Measurements from ENCODE around the gene IL23A.

IL23A gene

GRCh38 chr12:56362130-56363059 lies 23.7 kb downstream of the IL23A start, which contains the start of gene APOF:
APOF (minus strand) TSS chr12:56362857; CDS start chr12:56362745, 112 bp downstream.
- DNase-seq = no peak

- DNase-seq = no peak
Observed at GRCh38 chr12:56366948-56367347, 28.3 kb downstream of the IL23A start.

GRCh38 chr12:56373515-56373914 lies 34.8 kb downstream of the IL23A start:
- DNase-seq = no peak

DNA sequence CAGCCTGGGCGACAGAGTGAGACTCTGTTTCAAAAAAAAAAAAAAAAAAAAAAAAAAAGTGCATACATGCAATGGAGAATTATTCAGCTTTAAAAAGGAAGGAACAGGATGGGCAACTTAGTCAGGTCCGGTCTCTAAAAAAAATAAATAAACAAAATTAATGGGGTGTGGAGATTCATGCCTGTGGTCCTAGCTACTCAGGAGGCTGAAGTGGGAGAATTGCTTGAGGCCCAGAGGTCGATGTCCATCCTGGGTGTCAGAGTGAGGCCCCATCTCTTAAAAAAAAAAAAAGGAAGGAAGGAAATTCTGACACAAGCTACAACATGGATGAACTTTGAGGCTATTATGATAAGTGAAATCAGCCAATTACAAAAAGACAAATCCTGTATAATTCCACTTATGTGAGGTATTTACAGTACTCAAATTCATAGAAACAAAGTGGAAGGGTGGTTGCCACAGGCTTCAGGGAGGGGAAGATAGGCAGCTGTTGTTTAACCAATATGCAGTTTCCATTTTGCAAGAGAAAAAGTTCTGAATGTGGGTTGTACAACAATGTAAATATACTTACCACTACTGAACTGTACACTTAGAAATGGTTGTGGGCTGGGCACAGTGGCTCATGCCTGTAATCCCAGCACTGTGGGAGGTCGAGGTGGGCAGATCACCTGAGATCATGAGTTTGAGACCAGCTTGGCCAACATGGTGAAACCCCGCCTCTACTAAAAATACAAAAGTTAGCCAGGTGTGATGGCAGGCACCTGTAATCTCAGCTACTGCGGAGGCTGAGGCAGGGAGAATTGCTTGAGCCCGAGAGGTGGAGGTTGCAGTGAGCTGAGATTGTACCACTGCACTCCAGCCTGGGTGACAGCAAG lies 36.3 kb downstream of the IL23A start:
- DNase-seq = no peak

DNA sequence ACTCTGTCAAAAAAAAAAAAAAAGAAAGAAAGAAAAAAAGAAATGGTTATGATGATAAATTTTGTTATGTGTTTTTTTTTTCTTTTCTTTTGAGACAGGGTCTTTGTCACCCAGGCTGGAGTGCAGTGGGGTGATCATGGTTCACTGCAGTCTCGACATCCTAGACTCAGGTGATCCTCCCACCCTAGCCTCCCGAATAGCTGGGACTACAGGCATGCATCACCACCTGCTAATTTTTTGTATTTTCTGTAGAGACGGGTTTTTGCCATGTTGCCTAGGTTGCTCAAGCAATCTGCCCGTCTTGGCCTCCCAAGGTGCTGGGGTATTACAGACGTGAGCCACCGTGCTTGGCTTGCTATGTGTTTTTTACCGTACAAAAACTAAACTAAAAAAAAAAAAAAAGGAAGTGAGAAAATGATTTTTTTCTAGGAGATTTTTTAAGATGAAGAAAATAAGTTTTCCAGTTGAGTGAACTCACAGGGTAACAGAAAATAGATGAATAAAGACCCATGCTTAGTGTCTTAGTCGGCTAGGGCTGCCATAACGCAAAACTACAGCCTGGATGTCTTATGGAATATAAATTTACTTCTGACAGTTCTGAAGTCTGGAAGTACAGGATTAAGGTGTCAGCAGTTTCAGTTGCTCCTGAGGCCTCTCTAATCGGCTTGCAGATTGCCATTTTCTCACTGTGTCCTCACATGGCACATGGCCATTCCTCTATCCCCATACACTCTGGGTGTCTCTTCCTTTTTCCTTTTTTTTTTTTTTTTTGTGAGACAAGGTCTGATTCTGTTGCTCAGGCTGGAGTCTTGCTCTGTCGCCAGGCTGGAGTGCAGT lies 37.1 kb downstream of the IL23A start:
- DNase-seq = no peak

- DNase-seq = no peak
Observed at GRCh38 chr12:56377310-56377988, 38.8 kb downstream of the IL23A start.

DNA sequence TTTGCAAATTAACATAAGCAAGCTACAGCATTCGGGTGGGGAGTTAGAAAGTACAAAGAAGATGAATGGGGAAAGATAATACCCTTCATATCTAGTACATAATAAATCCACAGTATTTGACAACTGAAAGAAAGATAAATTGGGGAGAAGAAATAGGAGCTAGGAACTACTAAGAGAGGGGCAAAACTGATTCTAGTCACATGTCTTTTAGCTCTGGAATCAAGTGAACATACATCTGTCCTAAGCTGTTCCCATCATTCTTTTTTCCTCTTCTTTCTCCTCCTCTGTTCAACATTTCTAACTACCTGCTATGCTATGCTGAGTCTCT lies 39.3 kb downstream of the IL23A start:
- DNase-seq = no peak

DNA sequence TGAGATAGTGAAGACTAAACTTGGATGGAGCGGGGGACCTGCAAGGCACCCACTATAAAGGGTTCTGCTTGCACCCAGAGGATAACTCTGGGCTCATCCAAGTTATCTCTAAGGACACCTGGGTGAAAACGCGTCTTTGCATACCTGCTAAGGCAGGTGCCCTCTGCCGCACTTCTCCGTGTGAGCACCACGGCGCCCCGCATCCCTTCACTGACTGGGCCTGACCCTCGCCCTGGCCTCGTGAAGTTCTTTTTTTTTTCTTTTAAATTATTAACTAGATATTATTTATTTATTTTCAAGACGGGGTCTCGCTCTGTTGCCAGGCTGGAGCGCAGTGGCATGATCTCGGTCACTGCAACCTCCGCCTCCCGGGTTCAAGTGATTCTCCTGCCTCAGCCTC lies 43.9 kb downstream of the IL23A start:
- no peak for DNase-seq

DNA sequence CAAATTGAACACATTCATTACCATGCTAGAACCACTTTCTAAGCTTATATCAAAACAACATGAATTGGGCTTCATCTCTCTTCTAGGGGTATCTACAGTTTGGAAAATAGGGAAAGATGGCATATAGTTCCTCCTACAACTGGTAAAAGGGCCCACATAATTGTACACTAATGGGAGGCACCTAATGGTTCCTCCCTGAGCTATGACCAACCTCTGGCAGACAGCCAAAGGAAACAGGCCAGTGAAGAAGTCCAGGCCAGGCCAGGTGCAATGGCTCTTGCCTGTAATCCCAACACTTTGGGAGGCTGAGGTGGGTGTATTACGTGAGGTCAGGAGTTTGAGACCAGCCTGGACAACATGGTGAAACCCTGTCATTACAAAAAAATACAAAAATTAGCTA lies 47.2 kb downstream of the IL23A start:
- no peak for DNase-seq

DNA sequence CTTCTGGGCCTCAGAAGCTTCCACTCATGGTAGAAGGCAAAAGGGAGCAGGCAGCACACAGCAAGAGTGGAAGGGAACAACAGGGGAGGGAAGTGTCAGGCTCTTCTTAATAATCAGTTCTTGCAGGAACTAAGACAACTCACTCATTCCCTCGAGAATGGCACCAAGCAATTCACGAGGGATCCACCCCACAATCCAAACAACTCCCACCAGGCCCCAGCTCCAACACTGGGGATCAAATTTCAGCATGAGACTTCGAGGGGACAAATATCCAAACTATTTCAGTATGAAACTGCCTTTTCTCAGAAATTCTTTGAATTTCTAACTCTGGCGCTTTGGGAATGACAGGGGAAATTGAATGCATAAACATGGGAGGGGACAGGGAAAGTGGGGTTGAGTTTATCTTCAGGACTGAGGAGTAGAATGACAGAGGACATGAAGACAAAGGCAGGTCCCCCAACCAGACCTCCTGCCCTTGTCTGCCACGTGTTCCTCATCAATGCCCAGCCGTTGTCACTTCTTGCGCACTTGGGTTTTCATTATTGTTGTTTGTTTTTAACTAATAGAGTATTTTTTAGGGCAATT lies 48.6 kb downstream of the IL23A start:
- no peak for DNase-seq

DNA sequence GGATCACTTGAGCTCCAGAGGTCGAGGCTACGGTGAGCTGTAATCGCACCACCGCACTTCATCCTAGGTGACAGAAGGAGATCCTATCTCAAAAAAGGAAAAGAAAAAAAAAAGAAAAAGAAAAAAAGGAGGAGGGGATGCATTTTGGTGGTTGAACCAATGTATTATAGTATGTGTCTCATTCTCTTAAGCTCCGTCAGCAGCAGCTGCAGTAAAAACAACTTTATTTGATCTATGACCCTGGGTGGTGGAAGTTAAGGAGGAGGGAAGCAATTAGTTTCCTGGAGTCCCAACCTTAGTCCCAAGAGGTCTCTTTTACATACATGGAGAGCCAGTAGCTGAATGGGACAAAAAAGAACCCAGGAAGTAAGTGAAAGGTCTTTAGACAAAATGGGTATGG lies 50.7 kb downstream of the IL23A start:
- no peak for DNase-seq
